Esophagus squamous epithelium (tissue), 5 donors: ENCODE results near the gene SVIL. TPM values are rescaled to one million over a fixed set of nuclear protein-coding genes. Genes with fewer than 3 reads are reported as not detected.

ENCODE experiments used
- DNase-seq: peaks from one replicate; lab custom pipeline; 2025; lab: John Stamatoyannopoulos, UW
- H3K27ac ChIP-seq, 4 donors: fragments of 200-600 bp; sonication (generic); one replicate each; pipeline ENCODE4 v1.5.1; 2016 to 2019; ENCODE audit warnings: mild to moderate bottlenecking in 1 of 4
- H3K27me3 ChIP-seq, 4 donors: fragments of 200-600 bp; sonication (generic); 1 replicate in 3 of 4; 2 replicates in 1 of 4; pipeline versions ENCODE4 v1.5.1 to v1.6.0; 2017 to 2021; ENCODE audit warnings: antibody characterized with exemption in 1 of 4
- H3K36me3 ChIP-seq, 3 donors: fragments of 200-600 bp; sonication (generic); one replicate each; pipeline ENCODE4 v1.5.1; 2016 to 2019
- H3K4me1 ChIP-seq, 3 donors: fragments of 200-600 bp; sonication (generic); one replicate each; pipeline ENCODE4 v1.5.1; 2017 to 2019
- H3K4me3 ChIP-seq, 4 donors: fragments of 200-600 bp; sonication (generic); 1 replicate in 3 of 4; 2 replicates in 1 of 4; pipeline ENCODE4 v1.5.1; 2016 to 2019; ENCODE audit warnings: mild to moderate bottlenecking in 2 of 4, moderate library complexity in 1 of 4
- H3K9me3 ChIP-seq, 3 donors: fragments of 200-600 bp; sonication (generic); one replicate each; pipeline ENCODE4 v1.5.1; 2016 to 2019
- CTCF ChIP-seq, 6 experiments: fragments of 450-650 bp in 4 of 6; fragments of 200-600 bp in 2 of 6; sonication (generic) in 2 of 6; IDR thresholded peaks; one replicate each; pipeline ENCODE4 v1.5.1; 2016 to 2019; ENCODE audit warnings: antibody characterized with exemption in 6 of 6, mild to moderate bottlenecking in 4 of 6, moderate library complexity in 4 of 6
- POLR2A ChIP-seq, 4 donors: fragments of 450-650 bp; IDR thresholded peaks; one replicate each; pipeline ENCODE4 v1.6.1; 2017; ENCODE audit warnings: antibody characterized with exemption in 4 of 4, mild to moderate bottlenecking in 4 of 4, moderate library complexity in 3 of 4
- WGBS, 2 donors: methylation state at CpG; one replicate each; pipeline ENCODE4 v1.1.5; 2018; 5-methylcytosine and 5-hydroxymethylcytosine counted together
- intact Hi-C: fragments of 100-400 bp; cut with DNase I; formaldehyde crosslinking; loops from one replicate; pipeline ENCODE4 v1.15.0; 2022
- total RNA-seq, 4 donors: library from RNA; depleted of rRNA; stranded (reverse); fragments of >200 nt; gene quantifications; one replicate each; pipeline ENCODE4 v1.1.0, GENCODE V29; 2016
- donor health status: DM: yes; HTN: yes; CAD: no.

The SVIL gene
- total RNA-seq, 4 donors from 2014 or later: 71.1 to 227 (median 147) TPM

GRCh38 chr10:29428486-29428885 is 206.3 kb downstream of the SVIL start:
- Histone ChIP-seq H3K36me3 (peaks cover 0 to 21% (median 0%) of the 10 kb centered on the region in 3 donors), H3K27ac (no peak overlapping the region), H3K4me1 (no peaks in the 10 kb centered on the region), H3K9me3 (no peaks in the 10 kb centered on the region), H3K27me3 (no peaks in the 10 kb centered on the region), H3K4me3 (no peak overlapping the region)
- TF ChIP-seq CTCF (IDR thresholded peaks at IDR 0.05) (no peak), POLR2A (IDR thresholded peaks at IDR 0.05) (no peak)
- no peak for DNase-seq
- 92 to 95% methylated on average over 8 of the region's 8 CpGs for WGBS, 2 donors
- intact Hi-C loops: no loop called here

- Histone ChIP-seq H3K4me3 (no peak overlapping the region), H3K36me3 (peaks cover 0 to 24% (median 0%) of the 10 kb centered on the region in 3 donors), H3K27ac (no peak overlapping the region), H3K9me3 (no peaks in the 10 kb centered on the region), H3K4me1 (no peaks in the 10 kb centered on the region), H3K27me3 (no peaks in the 10 kb centered on the region)
- intact Hi-C loops: no loop called here
- 91 to 100% methylated on average over 1 to 2 of the region's 2 CpGs for WGBS, 2 donors
- TF ChIP-seq CTCF (IDR thresholded peaks at IDR 0.05) (no peak), POLR2A (IDR thresholded peaks at IDR 0.05) (no peak)
- DNase-seq: no peak
These were observed 207.1 kb downstream of the SVIL start for GRCh38 chr10:29427667-29428066.

GRCh38 chr10:29426420-29426819 is 208.4 kb downstream of the SVIL start:
- no peaks in the 10 kb centered on the region for H3K9me3 ChIP-seq
- H3K27me3 ChIP-seq: no peaks in the 10 kb centered on the region
- H3K4me1 ChIP-seq: no peaks in the 10 kb centered on the region
- TF ChIP-seq POLR2A (IDR thresholded peaks at IDR 0.05) (no peak), CTCF (IDR thresholded peaks at IDR 0.05) (no peak)
- no peak for DNase-seq
- H3K27ac ChIP-seq: no peak overlapping the region
- peaks cover 0 to 37% (median 5%) of the 10 kb centered on the region in 3 donors for H3K36me3 ChIP-seq
- WGBS, 2 donors: 44 to 50% methylated on average over 1 of the region's 1 CpG
- H3K4me3 ChIP-seq: no peak overlapping the region
- intact Hi-C loops: no loop called here

GRCh38 chr10:29424017-29424416 is 210.8 kb downstream of the SVIL start:
- no peaks in the 10 kb centered on the region for H3K4me1 ChIP-seq
- no peak for TF ChIP-seq CTCF (IDR thresholded peaks at IDR 0.05)
- no peak for TF ChIP-seq POLR2A (IDR thresholded peaks at IDR 0.05)
- DNase-seq: no peak
- intact Hi-C loops: no loop called here
- no peak overlapping the region for H3K27ac ChIP-seq
- 93 to 94% methylated on average over 3 of the region's 3 CpGs for WGBS, 2 donors
- H3K4me3 ChIP-seq: no peak overlapping the region
- peaks cover 7 to 50% (median 9%) of the 10 kb centered on the region in 3 donors for H3K36me3 ChIP-seq
- no peaks in the 10 kb centered on the region for H3K27me3 ChIP-seq
- H3K9me3 ChIP-seq: no peaks in the 10 kb centered on the region

DNA sequence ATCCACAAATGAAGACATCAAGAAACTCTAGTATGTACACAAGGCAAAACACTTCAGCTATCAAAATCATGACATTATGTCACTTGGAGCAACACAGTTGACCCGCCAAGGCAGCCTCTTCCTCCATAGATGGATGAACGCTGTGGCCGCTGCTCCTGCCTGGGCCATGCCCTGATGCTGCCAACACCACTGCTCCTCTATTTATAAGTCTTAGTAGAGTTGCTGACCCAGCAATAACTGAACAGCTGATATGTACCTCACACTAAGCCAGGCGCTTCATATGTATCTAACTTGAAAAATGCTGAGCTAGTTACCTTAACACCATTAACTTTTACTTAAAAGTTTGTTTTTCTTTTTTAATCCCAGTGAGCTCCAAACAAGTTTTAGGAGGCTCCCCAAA is 214.0 kb downstream of the SVIL start:
- H3K9me3 ChIP-seq: no peaks in the 10 kb centered on the region
- H3K4me1 ChIP-seq: no peaks in the 10 kb centered on the region
- WGBS, 2 donors: 93 to 100% methylated on average over 3 to 4 of the region's 4 CpGs
- DNase-seq: no peak
- TF ChIP-seq POLR2A (IDR thresholded peaks at IDR 0.05): no peak
- TF ChIP-seq CTCF (IDR thresholded peaks at IDR 0.05): no peak
- H3K27ac ChIP-seq: no peak overlapping the region
- intact Hi-C loops: no loop called here
- H3K27me3 ChIP-seq: no peaks in the 10 kb centered on the region
- peaks cover 7 to 68% (median 9%) of the 10 kb centered on the region in 3 donors for H3K36me3 ChIP-seq
- H3K4me3 ChIP-seq: no peak overlapping the region
